HTR-8/SVneo (cell line): Measurements from ENCODE around the gene QRICH1.

ENCODE experiments used
- DNase-seq: peaks from one replicate; pipeline ENCODE4 v3.0.0; 2011; ENCODE audit warnings: low spot score, mixed read lengths; ENCODE audit not compliant: insufficient read length
- FAIRE-seq: peaks from 2 replicates; lab custom pipeline; 2011; peaks lifted over from hg19 to GRCh38; lab: Jason Lieb, UNC

Gene QRICH1, protein sequence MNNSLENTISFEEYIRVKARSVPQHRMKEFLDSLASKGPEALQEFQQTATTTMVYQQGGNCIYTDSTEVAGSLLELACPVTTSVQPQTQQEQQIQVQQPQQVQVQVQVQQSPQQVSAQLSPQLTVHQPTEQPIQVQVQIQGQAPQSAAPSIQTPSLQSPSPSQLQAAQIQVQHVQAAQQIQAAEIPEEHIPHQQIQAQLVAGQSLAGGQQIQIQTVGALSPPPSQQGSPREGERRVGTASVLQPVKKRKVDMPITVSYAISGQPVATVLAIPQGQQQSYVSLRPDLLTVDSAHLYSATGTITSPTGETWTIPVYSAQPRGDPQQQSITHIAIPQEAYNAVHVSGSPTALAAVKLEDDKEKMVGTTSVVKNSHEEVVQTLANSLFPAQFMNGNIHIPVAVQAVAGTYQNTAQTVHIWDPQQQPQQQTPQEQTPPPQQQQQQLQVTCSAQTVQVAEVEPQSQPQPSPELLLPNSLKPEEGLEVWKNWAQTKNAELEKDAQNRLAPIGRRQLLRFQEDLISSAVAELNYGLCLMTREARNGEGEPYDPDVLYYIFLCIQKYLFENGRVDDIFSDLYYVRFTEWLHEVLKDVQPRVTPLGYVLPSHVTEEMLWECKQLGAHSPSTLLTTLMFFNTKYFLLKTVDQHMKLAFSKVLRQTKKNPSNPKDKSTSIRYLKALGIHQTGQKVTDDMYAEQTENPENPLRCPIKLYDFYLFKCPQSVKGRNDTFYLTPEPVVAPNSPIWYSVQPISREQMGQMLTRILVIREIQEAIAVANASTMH

GRCh38 chr3:49093853-49094767 lies at the start of gene QRICH1:
Gene QRICH1 (minus strand): TSS chr3:49094071. CDS start chr3:49077017, 17,054 bp downstream.
- DNase-seq = peak; percentile 95
- no peak for FAIRE-seq

DNA sequence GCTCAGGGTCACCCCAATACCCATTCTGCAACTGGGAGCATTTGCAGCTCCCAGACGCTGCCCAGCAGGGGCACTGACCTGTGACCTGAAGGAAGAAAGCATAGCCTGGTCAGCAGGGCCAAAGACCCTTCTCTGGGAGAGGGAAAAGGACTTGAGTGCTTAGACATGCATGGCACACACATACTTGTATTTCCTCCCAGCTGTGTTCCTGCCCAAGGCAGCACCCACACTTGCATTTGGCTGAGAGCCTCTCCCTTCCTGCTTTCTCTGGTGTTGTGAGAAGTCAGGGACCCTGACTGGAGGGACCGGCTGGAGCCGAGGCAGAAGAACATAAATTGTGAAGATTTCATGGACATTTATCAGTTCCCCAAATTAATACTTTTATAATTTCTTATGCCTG lies 46.2 kb upstream of the QRICH1 start:
- FAIRE-seq (no peak), DNase-seq (no peak)

GRCh38 chr3:49135499-49135898 lies 41.6 kb upstream of the QRICH1 start:
- no peak for DNase-seq
- no peak for FAIRE-seq

GRCh38 chr3:49134471-49135265 lies 40.8 kb upstream of the QRICH1 start:
- DNase-seq = peak; percentile 33
- FAIRE-seq = peak; percentile 71

DNA sequence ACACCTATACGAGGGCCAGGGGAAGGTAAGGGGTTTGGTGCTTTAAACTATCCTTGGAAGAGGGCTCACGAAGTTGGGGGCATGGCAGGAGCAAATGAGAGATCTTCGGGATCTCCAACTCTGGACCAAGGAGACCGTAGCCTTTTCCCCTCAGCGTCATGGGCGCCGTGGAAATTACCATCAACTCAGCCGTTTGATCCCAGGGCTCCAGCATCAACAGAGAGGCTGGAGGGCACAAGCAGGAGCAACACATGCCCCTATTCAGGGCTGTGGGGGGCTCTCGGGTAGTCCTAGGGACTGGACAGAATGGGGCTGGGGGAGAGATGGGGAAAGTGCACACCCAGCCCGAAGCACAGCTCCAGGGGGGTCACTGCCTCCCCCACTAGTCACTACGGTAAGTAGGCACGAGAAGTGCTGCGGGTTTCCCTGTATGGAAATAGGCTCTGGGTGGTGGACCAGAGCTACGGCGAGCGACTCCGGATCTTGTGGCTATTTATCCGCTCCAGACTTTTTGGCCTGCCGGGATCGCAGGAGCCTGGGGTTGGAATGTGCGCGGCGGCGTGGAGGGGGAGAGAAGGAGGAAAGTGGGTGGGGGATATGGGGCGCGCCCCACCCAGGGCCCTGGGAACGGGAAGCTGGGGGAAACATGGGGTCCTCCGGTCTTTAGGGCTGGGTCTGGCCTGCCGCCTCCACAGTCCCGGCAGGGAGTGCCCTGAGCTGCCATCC lies 39.5 kb upstream of the QRICH1 start:
- peak; percentile 4 for FAIRE-seq
- DNase-seq = peak; percentile 92

GRCh38 chr3:49132437-49133225 lies 38.8 kb upstream of the QRICH1 start, which contains the start of gene LAMB2:
Gene LAMB2 (minus strand): TSS chr3:49133050. CDS start chr3:49132867, 183 bp downstream.
- peak; percentile 88 for FAIRE-seq
- peak; percentile 83 for DNase-seq

DNA sequence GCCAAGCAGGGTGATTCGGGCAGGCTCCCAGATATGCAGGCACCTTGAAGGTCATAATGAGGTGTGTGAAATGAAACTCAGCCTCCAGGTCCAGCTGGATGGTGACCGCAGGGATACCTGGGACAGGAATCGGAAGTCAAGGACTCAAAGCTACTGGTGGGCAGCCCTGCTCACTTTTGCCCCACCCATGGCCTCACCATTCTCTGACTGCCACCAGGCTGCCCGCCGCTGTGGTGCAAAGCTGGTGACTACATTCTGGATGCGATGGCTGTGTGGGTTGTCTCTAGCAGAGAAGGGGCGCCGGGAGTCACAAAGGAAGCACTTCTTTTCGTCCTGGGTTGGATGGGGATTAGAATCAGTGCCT lies 38.2 kb upstream of the QRICH1 start:
- no peak for DNase-seq
- no peak for FAIRE-seq

- DNase-seq (no peak), FAIRE-seq (no peak)
Observed at GRCh38 chr3:49131576-49131975, 37.7 kb upstream of the QRICH1 start.

DNA sequence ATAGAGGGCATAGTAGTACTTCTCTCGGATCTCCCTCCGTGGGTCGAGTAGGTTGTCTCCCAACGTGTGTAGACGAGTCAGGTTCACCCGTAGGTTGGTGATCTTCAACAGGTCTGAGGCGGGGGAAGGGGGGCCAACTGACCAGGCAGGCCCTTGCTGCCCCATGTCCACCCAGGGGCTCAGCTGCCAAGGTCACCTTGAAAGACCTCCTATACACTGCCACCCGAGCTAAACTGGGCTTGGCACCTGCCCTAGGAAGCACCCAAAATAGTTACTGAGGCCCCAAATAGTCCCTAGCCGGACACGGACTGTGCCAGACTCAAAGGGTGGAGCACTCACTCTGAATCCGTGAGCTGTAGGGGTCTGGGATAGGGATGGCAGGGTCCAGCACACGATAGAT lies 37.2 kb upstream of the QRICH1 start:
- FAIRE-seq (no peak), DNase-seq (no peak)

GRCh38 chr3:49124991-49125670 lies 31.3 kb upstream of the QRICH1 start:
- DNase-seq = no peak
- FAIRE-seq = no peak

- DNase-seq (no peak), FAIRE-seq (no peak)
Observed at GRCh38 chr3:49124203-49124602, 30.3 kb upstream of the QRICH1 start.

GRCh38 chr3:49123687-49124086 lies 29.8 kb upstream of the QRICH1 start:
- FAIRE-seq (no peak), DNase-seq (no peak)

DNA sequence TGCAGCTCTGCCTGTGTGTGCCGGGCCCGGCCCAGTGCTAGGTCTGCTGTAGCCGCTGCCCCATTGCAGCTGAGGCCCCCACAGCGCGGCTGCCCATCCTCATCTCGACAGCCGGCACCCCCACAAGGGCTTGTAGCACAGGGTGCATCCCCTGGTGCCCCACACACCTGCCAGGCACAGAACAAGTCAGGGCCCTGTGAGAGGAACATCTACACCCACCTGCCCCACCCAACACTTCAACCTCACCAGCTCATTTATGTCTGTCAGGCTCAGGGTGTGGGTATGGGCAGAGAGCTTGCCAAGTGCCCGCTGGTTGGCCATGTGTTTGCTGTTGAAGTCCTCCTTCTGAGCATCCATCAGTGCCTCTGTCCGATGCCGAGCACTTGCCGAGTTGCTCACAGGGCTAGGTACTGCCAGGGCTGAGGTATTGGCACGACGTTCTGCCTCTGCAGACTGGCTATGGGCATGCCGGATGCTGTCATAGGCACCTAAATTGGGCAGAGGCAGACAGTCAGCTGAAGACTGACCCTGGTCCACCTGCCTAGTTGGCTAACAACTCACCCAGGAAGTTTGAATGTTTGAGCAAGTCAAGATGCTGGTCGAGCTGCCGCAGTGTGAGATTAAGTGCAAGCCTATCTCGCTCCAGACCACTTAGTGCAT lies 29.1 kb upstream of the QRICH1 start:
- FAIRE-seq (no peak), DNase-seq (no peak)

DNA sequence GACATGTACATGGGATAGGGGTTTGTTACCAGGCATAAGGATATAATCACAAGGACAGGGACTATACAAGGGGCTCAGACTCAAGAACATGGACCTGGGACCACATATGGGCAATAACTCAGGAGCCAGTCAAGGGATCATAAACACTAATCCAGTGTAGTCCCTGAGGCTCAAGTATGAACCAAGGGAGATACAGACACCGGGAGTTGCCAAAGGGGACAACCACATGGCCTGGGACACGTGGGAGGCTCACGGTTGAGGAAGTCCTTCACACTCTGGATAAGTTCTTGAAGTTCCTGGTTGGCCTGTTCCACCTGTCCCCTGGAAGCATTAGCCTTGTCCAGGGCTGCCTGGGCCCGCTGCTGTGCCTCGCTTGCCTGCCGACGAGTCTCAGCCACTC lies 28.6 kb upstream of the QRICH1 start:
- DNase-seq = no peak
- no peak for FAIRE-seq

- FAIRE-seq (no peak), DNase-seq (no peak)
Observed at GRCh38 chr3:49122022-49122421, 28.2 kb upstream of the QRICH1 start.

DNA sequence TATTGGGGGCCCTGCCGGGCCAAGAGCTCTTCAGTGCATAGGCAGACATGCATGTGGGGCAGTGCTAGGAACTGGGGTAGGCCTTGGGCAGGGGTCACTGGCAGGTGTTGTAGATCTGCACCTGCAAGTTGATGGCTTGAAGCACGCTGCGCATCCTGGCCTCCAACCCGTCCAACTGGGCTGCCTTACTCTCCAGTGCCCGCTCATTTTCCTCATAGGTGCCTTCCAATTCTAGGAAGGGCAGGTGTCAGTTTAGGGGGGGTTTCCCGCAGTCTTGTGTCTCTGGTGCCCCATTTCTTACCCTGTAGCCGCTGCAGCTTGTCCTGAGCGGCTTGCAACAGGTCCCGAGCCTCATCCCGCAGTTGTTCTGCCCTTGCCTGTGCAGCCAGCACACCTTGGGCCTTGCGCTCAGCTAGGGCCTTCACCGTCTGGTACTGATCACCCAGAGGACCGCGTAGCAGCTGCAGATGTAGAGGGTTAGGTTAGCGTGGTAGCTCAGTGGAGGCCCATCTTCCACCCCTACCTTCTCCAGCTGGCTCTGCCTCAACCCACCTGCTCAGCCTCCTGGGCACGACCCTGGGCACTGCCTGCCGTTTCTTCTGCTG lies 27.4 kb upstream of the QRICH1 start:
- no peak for FAIRE-seq
- no peak for DNase-seq
